Erythroblast (primary cell): Measurements from ENCODE around the gene CCDC85A.
A peak's percentile ranks its signal among the peaks of the same experiment; 100 is the strongest.
"Not testable (repeated sequence)": the region's sequence is repeated elsewhere in the genome, so short reads cannot be mapped to it uniquely, and the experiment has no call there.

Source experiments
- DNase-seq, 2 experiments: peaks; one replicate each; lab custom pipeline; 2025; lab: John Stamatoyannopoulos, UW
- GATA1 ChIP-seq: IDR thresholded peaks from 2 replicates; pipeline ENCODE4 v1.6.1; 2011; ENCODE audit warnings: low read depth, mild to moderate bottlenecking, control low read depth, low read length, moderate library complexity
- POLR2A ChIP-seq: IDR thresholded peaks from 2 replicates; pipeline ENCODE4 v1.6.1; 2011; ENCODE audit warnings: mild to moderate bottlenecking, low read length

The CCDC85A gene

GRCh38 chr2:56183643-56184499 lies at the start of gene CCDC85A:
TSS of gene CCDC85A (plus strand) at chr2:56183990. CDS start at chr2:56184625, 635 bp downstream.
- peak; percentile 66 to 80 for DNase-seq
- TF ChIP-seq POLR2A (no peak), GATA1 (no peak)

GRCh38 chr2:56134861-56135260 lies 48.9 kb upstream of the CCDC85A start:
- no peak for DNase-seq
- TF ChIP-seq GATA1 (no peak), POLR2A (no peak)

- not testable (repeated sequence) for DNase-seq
Measured at GRCh38 chr2:56142497-56143061, 41.2 kb upstream of the CCDC85A start.

- no peak for DNase-seq
- TF ChIP-seq GATA1 = no peak
- TF ChIP-seq POLR2A = no peak
Measured at GRCh38 chr2:56147907-56148306, 35.9 kb upstream of the CCDC85A start.

- no peak for DNase-seq
- no peak for TF ChIP-seq GATA1
- no peak for TF ChIP-seq POLR2A
Measured at GRCh38 chr2:56148825-56149224, 35.0 kb upstream of the CCDC85A start.

- DNase-seq = no peak
- no peak for TF ChIP-seq GATA1
- TF ChIP-seq POLR2A = no peak
Measured at GRCh38 chr2:56151841-56152240, 31.9 kb upstream of the CCDC85A start.

GRCh38 chr2:56155188-56155587 lies 28.6 kb upstream of the CCDC85A start:
- DNase-seq = no peak
- TF ChIP-seq POLR2A (no peak), GATA1 (no peak)

- not testable (repeated sequence) for DNase-seq
Measured at GRCh38 chr2:56159875-56160274, 23.9 kb upstream of the CCDC85A start.

- no peak for TF ChIP-seq GATA1
- TF ChIP-seq POLR2A = no peak
- DNase-seq = no peak
Measured at GRCh38 chr2:56167616-56168562, 15.9 kb upstream of the CCDC85A start.

- DNase-seq = no peak
- TF ChIP-seq POLR2A (no peak), GATA1 (no peak)
Measured at GRCh38 chr2:56169521-56169920, 14.3 kb upstream of the CCDC85A start.

- no peak for DNase-seq
- TF ChIP-seq GATA1 = no peak
- TF ChIP-seq POLR2A = no peak
Measured at GRCh38 chr2:56170504-56170903, 13.3 kb upstream of the CCDC85A start.

- TF ChIP-seq GATA1 (no peak), POLR2A (no peak)
- no peak for DNase-seq
Measured at GRCh38 chr2:56170988-56171387, 12.8 kb upstream of the CCDC85A start.

GRCh38 chr2:56175779-56176178 lies 8.0 kb upstream of the CCDC85A start:
- TF ChIP-seq POLR2A (no peak), GATA1 (no peak)
- DNase-seq = no peak
